HG03460 (cell line): ENCODE data around the gene FDX2.

Experiments used
- ATAC-seq: cut with Tn5 transposase; IDR thresholded peaks from one replicate; pipeline ENCODE4 v1.9.1; 2021; ENCODE audit not compliant: unreplicated experiment

Gene FDX2

DNA sequence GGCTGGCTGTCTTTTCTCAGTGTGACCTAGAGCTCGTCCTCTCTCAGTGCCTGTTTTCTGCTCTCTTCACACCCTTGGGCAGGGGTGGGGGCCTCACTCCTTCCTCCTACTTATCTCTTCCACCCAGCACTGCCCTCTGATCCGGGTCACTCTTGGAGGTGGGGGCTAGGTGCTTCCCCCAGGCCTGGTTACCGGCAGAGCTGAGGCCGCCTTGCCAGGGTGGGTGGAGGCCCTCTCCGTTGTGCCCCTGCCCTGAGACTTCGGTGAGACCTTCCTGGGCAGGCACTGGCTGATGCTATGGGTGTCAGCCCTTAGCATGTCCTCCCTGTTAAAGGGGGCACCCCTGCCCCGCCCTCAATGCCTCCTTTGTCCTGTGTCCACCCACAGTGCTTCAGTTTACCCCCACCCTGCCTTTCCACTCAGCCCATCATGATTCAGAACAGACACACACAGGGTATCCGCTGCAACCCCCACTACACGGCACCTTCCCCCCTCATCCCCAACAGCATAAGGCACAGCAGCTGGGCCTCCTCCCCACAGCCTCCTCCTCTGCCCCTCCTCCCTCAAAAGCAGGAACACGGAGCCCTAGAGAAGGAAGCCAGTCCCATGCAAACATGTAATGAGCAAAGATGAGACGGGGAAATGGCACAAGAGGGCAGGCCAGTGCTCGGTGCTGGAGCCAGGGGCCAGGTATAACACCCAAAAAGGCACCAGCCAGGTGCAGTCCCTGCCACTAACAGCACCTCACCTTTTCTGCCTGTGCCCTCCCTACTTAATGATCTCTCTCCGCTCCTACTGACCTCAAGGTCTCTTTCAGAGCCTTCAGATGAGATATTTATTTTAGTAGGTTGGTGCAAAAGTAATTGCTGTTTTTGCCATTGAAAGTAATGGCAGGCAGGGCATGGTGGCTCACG, 16.0 kb downstream of the FDX2 start:
- no peak for ATAC-seq

DNA sequence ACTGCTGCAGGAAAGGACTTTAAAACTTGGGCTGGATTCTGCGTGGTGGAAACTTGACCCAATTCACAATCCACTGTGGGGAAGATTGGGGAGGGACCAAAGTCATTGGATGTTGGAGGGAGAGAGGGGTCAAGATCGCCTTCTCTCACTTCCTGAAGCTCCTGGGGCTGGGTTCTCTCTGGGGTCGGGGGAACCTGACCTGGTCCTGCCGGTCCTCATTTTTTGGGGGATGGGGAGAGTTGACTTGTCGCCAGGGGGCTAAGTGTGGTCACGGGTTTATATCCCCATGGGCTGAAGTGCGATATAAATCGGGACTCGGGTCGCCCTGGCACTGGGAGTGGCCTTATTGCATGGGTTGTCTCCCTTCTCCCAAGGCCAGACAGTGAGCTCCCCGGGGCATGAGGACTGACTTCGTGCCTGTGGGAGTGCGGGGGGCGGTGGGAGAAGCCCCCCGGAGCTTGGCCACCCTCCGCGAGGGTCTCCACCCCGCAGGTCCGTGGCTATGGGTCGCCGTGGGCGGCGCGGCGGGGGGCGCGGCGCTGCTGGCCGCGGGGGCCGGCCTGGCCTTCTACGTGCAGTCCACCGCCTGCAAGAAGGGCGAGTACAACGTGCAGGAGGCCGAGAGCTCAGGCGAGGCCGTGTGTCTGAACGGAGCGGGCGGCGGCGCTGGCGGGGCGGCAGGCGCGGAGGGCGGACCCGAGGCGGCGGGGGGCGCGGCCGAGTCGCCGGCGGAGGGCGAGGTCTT, 19.8 kb downstream of the FDX2 start:
- ATAC-seq: no peak

DNA sequence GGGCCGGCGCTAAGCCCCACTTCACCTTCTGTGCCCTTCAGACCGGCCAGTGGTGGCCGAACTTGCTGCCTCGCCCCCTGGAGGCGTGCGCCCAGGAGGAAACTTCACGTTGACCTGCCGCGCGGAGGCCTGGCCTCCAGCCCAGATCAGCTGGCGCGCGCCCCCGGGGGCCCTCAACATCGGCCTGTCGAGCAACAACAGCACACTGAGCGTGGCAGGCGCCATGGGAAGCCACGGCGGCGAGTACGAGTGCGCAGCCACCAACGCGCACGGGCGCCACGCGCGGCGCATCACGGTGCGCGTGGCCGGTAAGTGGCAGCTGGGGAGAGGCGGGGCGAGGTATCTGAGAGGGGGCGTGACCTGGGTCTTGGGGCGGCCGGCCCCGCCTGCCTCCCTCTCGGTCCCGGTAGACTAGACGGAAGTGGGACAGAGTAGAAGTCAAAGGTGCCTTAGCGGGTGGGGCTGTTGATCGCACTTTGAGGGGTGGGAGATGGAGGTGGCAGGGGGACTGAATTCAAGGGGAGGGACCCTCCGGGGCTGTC, 20.4 kb downstream of the FDX2 start:
- no peak for ATAC-seq

DNA sequence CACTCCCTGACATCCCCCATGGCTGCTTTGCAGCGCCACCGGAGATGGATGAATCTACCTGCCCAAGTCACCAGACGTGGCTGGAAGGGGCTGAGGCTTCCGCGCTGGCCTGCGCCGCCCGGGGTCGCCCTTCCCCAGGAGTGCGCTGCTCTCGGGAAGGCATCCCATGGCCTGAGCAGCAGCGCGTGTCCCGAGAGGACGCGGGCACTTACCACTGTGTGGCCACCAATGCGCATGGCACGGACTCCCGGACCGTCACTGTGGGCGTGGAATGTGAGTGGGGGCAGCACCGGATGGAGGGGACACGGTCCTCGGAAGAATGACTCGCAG, 21.5 kb downstream of the FDX2 start:
- ATAC-seq: no peak

DNA sequence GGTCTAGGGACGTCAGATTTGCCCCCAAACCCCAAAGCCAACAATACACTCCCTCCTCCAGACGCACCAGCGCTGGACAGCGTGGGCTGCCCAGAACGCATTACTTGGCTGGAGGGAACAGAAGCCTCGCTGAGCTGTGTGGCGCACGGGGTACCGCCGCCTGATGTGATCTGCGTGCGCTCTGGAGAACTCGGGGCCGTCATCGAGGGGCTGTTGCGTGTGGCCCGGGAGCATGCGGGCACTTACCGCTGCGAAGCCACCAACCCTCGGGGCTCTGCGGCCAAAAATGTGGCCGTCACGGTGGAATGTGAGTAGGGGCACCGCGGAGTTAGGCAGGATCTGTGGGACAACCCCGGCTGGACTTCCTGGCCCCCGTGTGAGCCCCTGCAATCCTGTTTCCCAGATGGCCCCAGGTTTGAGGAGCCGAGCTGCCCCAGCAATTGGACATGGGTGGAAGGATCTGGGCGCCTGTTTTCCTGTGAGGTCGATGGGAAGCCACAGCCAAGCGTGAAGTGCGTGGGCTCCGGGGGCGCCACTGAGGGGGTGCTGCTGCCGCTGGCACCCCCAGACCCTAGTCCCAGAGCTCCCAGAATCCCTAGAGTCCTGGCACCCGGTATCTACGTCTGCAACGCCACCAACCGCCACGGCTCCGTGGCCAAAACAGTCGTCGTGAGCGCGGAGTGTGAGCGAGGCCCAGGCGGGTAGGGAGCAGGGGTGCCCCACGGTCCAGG, 22.0 kb downstream of the FDX2 start:
- ATAC-seq: no peak

DNA sequence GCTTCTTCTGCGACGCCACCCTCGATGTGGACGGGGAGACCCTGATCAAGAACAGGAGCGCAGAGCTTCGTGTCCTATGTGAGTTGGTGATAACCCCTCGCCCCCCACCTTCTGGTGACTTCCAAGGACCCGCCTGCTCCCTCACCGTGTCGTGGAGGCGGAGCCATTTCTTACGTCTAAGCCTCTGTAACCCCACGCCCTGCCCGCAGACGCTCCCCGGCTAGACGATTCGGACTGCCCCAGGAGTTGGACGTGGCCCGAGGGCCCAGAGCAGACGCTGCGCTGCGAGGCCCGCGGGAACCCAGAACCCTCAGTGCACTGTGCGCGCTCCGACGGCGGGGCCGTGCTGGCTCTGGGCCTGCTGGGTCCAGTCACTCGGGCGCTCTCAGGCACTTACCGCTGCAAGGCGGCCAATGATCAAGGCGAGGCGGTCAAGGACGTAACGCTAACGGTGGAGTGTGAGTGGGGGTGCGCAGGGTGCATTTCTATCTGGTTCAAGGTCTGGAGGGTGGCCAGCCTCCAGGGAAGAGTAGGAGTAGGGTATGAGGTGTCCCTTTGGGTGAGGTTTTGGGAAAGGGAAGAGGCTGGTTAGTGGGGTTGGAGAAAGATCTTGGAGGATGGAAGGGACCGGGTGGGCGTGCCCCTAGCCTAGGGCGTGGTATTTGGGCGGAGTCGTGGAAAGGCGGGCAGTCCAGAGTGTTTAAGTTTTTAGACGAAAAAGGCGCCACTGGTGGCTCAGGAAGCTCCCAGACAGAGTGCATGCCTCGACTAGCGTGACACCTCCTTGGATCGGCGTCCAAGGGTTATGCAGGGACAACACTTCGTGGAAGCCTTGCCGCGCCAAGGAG, 22.8 kb downstream of the FDX2 start:
- ATAC-seq: no peak

DNA sequence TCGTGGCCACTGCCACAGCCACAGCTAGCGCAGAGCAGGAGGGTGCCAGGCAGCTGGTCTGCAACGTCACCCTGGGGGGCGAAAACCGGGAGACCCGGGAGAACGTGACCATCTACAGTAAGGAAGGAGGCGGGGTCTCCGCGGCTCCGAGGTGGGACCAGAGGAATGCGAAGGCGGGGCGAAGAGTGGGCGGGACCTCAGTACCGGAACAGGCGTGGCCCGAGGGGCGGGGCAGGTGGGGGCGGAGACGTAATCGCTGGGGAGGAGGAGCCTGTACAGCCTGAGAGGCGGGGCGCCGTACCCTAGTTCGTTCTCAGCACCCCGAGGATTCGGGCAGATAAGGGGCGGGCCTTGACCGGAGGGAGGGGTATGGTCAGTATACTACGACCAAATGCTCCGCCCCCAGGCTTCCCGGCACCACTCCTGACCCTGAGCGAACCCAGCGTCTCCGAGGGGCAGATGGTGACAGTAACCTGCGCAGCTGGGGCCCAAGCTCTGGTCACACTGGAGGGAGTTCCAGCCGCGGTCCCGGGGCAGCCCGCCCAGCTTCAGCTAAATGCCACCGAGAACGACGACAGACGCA, 23.5 kb downstream of the FDX2 start:
- no peak for ATAC-seq

DNA sequence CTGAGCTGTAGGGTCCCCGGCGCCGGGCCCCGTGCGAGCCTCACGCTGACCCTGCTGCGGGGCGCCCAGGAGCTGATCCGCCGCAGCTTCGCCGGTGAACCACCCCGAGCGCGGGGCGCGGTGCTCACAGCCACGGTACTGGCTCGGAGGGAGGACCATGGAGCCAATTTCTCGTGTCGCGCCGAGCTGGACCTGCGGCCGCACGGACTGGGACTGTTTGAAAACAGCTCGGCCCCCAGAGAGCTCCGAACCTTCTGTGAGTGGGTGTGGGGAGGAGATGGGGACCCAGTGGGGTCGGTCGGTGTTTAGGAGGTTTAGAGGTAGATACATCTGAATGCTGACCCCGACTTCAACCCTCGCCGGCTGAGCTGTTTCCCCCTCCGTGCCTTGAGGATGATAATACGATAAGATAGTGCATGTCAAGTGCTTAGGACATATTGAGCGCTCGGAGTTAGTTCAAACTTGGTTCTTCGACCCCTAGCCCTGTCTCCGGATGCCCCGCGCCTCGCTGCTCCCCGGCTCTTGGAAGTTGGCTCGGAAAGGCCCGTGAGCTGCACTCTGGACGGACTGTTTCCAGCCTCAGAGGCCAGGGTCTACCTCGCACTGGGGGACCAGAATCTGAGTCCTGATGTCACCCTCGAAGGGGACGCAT, 24.1 kb downstream of the FDX2 start:
- no peak for ATAC-seq

DNA sequence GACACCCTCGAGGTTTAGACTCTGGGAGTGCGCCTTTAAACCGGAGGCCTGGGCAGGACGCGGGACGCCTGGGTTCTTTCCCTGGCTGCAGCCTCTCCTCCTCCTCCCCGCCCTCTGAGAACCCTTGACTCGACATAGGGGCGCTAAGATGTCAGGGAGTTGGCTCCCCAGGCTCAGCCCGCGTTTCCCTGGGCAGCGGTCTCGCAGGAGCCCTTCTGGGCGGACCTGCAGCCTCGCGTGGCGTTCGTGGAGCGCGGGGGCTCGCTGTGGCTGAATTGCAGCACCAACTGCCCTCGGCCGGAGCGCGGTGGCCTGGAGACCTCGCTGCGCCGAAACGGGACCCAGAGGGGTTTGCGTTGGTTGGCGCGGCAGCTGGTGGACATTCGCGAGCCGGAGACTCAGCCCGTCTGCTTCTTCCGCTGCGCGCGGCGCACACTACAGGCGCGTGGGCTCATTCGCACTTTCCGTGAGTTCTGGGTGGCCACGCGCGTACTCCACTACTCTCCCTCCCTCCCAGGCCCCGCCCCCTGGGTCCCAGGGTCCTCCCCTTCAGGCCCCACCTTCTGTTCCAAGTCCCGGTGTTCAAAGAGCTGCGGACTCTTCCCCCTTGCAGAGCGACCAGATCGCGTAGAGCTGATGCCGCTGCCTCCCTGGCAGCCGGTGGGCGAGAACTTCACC, 24.8 kb downstream of the FDX2 start:
- no peak for ATAC-seq

DNA sequence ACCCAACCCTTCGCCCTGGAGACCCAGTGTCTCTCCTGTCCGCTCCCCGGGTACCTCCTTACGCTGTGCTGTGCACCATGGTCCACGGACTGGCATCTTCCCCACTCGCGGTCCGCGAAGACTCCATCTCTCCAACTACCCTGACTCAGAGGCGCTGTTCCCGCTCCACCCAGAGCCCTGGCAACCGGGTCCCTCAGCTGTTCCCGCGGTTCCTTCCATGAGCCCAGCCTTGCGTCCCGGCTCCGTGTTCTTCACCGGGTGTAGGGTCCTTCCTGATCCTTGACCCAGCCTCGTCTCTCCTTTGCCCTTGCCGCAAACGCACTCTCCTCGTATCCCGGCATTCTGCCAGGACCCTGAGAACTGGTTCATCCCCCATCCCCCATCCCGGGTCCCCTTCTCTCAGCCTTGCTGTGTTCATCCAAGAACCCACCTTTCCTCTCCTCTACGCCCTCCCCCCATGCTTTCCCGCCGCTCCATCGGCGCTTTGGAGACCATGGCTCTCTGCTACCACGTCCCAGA, 25.4 kb downstream of the FDX2 start:
- ATAC-seq: no peak

DNA sequence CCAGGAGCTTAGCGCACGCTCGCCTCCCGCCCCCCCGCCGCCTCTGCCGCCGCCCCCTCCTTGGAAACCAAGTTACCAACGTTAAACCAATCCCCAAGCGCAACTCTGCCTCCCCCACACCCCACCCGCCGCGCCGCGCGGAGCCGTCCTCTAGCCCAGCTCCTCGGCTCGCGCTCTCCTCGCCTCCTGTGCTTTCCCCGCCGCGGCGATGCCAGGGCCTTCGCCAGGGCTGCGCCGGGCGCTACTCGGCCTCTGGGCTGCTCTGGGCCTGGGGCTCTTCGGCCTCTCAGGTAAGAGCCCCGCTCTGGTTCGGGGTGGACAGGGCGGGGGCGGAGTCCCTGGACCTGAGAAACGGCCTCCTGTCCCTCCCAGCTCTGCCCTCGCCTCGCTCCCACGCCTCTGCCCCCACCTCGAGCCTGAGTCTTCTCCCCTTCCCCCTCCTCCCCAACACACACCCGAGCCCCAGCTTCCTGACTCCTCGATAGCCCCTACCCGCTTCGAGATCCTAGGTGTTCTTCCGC, 25.9 kb downstream of the FDX2 start, which contains the start of gene ICAM5:
Gene ICAM5, plus strand, starts transcription at position 117 of the 521 bp plus-strand sequence. Its CDS starts 92 bp downstream, at position 209.
- ATAC-seq: no peak

DNA sequence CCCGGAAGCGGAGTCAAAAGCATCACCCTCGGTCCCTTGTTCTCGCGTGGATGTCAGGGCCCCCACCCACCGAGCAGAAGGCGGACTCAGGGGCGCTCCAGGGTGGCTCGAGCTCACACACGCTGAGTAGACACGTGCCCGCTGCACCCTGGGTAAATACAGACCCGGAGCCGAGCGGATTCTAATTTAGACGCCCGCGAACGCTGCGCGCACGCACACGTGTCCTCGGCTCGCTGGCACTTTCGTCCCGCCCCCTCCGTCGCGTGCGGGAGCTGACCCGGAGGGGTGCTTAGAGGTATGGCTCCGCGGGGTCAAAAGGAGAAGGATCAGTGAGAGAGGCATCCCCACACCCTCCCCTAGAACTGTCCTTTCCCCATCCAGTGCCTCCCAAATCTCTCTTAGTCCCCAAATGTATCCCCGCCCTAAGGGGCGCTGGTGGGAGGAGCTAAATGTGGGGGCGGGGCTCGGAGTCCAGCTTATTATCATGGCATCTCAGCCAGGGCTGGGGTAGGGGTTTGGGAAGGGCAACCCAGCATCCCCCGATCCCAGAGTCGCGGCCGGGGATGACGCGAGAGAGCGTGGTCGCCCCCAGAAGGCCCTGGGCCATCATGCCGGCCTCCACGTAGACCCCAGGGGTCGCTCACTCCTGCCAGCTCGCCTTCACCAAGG, 26.5 kb downstream of the FDX2 start:
- ATAC-seq: no peak

DNA sequence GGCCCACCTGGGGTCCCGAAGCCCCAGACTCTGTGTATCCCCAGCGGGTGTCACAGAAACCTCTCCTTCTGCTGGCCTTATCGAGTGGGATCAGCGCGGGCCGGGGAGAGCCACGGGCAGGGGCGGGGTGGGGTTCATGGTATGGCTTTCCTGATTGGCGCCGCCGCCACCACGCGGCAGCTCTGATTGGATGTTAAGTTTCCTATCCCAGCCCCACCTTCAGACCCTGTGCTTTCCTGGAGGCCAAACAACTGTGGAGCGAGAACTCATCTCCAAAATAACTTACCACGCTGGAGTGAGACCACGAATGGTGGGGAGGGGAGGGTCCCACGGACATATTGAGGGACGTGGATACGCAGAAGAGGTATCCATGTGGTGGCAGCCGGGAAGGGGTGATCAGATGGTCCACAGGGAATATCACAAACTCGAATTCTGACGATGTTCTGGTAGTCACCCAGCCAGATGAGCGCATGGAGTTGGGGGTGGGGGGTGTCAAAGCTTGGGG, 27.1 kb downstream of the FDX2 start:
- no peak for ATAC-seq

DNA sequence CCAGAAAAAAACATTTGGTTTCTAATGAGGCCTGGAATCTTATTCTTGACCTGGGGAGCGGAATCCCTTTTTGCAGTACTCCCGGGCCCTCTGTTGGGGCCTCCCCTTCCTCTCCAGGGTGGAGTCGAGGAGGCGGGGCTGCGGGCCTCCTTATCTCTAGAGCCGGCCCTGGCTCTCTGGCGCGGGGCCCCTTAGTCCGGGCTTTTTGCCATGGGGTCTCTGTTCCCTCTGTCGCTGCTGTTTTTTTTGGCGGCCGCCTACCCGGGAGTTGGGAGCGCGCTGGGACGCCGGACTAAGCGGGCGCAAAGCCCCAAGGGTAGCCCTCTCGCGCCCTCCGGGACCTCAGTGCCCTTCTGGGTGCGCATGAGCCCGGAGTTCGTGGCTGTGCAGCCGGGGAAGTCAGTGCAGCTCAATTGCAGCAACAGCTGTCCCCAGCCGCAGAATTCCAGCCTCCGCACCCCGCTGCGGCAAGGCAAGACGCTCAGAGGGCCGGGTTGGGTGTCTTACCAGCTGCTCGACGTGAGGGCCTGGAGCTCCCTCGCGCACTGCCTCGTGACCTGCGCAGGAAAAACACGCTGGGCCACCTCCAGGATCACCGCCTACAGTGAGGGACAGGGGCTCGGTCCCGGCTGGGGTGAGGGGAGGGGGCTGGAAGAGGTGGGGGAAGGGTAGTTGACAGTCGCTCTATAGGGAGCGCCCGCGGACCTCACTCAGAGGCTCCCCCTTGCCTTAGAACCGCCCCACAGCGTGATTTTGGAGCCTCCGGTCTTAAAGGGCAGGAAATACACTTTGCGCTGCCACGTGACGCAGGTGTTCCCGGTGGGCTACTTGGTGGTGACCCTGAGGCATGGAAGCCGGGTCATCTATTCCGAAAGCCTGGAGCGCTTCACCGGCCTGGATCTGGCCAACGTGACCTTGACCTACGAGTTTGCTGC, 28.7 kb downstream of the FDX2 start, which contains the start of gene ICAM4:
Gene ICAM4, plus strand, starts transcription at position 153 of the 935 bp plus-strand sequence. Its CDS starts 58 bp downstream, at position 211.
- ATAC-seq: no peak

DNA sequence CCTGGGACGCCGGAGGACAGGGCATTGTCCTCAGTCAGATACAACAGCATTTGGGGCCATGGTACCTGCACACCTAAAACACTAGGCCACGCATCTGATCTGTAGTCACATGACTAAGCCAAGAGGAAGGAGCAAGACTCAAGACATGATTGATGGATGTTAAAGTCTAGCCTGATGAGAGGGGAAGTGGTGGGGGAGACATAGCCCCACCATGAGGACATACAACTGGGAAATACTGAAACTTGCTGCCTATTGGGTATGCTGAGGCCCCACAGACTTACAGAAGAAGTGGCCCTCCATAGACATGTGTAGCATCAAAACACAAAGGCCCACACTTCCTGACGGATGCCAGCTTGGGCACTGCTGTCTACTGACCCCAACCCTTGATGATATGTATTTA, 30.4 kb downstream of the FDX2 start:
- no peak for ATAC-seq

DNA sequence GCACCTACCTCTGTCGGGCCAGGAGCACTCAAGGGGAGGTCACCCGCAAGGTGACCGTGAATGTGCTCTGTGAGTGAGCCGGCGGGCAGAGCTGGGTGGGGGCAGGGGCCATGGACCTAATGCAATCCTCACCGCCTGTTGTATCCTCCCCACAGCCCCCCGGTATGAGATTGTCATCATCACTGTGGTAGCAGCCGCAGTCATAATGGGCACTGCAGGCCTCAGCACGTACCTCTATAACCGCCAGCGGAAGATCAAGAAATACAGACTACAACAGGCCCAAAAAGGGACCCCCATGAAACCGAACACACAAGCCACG, 30.9 kb downstream of the FDX2 start:
- no peak for ATAC-seq
